HEK293 (cell line): ENCODE data around the gene BMPR1A.

ENCODE experiments used
- CTCF ChIA-PET: fragments of 350-600 bp; formaldehyde crosslinking; extraction: SDS; loops from one replicate; lab custom pipeline; 2021; ENCODE audit warnings: antibody characterized with exemption; lab: Yijun Ruan, JAX
- POLR2A ChIA-PET: fragments of 300-600 bp; formaldehyde crosslinking; extraction: SDS; loops from one replicate; lab custom pipeline; 2020; ENCODE audit warnings: antibody characterized with exemption, inconsistent platforms; lab: Yijun Ruan, JAX
- H3K27ac ChIP-seq: fragments of 200-500 bp; sonication (Bioruptor generic); 2 replicates; pipeline ENCODE4 v1.5.1; 2014; ENCODE audit warnings: low read depth, low read length, control low read depth, inconsistent platforms; ENCODE audit errors: extremely low read depth
- H3K36me3 ChIP-seq, 2 experiments: fragments of 200-500 bp in 1 of 2; sonication (Bioruptor generic) in 1 of 2; 1 replicate in 1 of 2; 2 replicates in 1 of 2; pipeline ENCODE4 v1.5.1; 2014 to 2017; ENCODE audit warnings: inconsistent platforms in 2 of 2, low read length in 2 of 2; ENCODE audit not compliant: control insufficient read depth in 2 of 2, insufficient read depth in 1 of 2
- H3K4me1 ChIP-seq: fragments of 200-500 bp; sonication (Bioruptor generic); 2 replicates; pipeline ENCODE4 v1.5.1; 2014; ENCODE audit warnings: mild to moderate bottlenecking, low read length, inconsistent platforms; ENCODE audit not compliant: control insufficient read depth, insufficient read depth
- H3K4me3 ChIP-seq: 2 replicates; pipeline ENCODE4 v1.5.1; 2011; ENCODE audit warnings: low read depth, mild to moderate bottlenecking, control low read depth, low read length, moderate library complexity
- H3K9me3 ChIP-seq: fragments of 200-500 bp; sonication (Bioruptor generic); 2 replicates; pipeline ENCODE4 v1.5.1; 2014; ENCODE audit warnings: low read depth, low read length, inconsistent platforms; ENCODE audit not compliant: control insufficient read depth, insufficient read depth
- GFI1B ChIP-seq: fragments of 450-650 bp; formaldehyde crosslinking; IDR thresholded peaks from 2 replicates; pipeline ENCODE4 v1.5.1; 2016; ENCODE audit warnings: missing biosample characterization, missing genetic modification characterization
- GLIS2 ChIP-seq: fragments of 450-650 bp; formaldehyde crosslinking; IDR thresholded peaks from 2 replicates; pipeline ENCODE4 v1.5.1; 2016; ENCODE audit warnings: missing biosample characterization, missing genetic modification characterization
- MZF1 ChIP-seq: fragments of 450-650 bp; formaldehyde crosslinking; IDR thresholded peaks from 2 replicates; pipeline ENCODE4 v1.5.1; 2017; ENCODE audit warnings: missing biosample characterization, missing genetic modification characterization, borderline replicate concordance
- SP3 ChIP-seq: fragments of 450-650 bp; formaldehyde crosslinking; IDR thresholded peaks from 2 replicates; pipeline ENCODE4 v1.5.1; 2016; ENCODE audit warnings: missing biosample characterization, missing genetic modification characterization
- ZFHX2 ChIP-seq: fragments of 450-650 bp; formaldehyde crosslinking; conservative IDR thresholded peaks from 2 replicates; pipeline ENCODE4 v1.5.1; 2016; ENCODE audit warnings: missing biosample characterization, missing genetic modification characterization
- ZNF112 ChIP-seq: fragments of 450-650 bp; formaldehyde crosslinking; IDR thresholded peaks from 2 replicates; pipeline ENCODE4 v1.5.0; 2017; ENCODE audit warnings: missing biosample characterization, missing genetic modification characterization
- ZNF121 ChIP-seq: fragments of 450-650 bp; formaldehyde crosslinking; IDR thresholded peaks from 2 replicates; pipeline ENCODE4 v1.5.1; 2016; ENCODE audit warnings: missing biosample characterization, missing genetic modification characterization
- ZNF132 ChIP-seq: fragments of 450-650 bp; formaldehyde crosslinking; IDR thresholded peaks from 2 replicates; pipeline ENCODE4 v1.5.1; 2017; ENCODE audit warnings: missing biosample characterization, missing genetic modification characterization, borderline replicate concordance
- ZNF26 ChIP-seq: fragments of 450-650 bp; formaldehyde crosslinking; IDR thresholded peaks from 2 replicates; pipeline ENCODE4 v1.5.1; 2016; ENCODE audit warnings: missing biosample characterization, missing genetic modification characterization
- ZNF341 ChIP-seq: fragments of 450-650 bp; formaldehyde crosslinking; IDR thresholded peaks from 2 replicates; pipeline ENCODE4; 2016; ENCODE audit warnings: low read depth, missing biosample characterization, missing genetic modification characterization
- ZNF510 ChIP-seq: fragments of 450-650 bp; formaldehyde crosslinking; IDR thresholded peaks from 2 replicates; pipeline ENCODE4 v1.5.1; 2018; ENCODE audit warnings: mild to moderate bottlenecking, missing genetic modification characterization, missing biosample characterization; ENCODE audit not compliant: insufficient replicate concordance
- ZNF529 ChIP-seq: fragments of 450-650 bp; formaldehyde crosslinking; IDR thresholded peaks from 2 replicates; pipeline ENCODE4 v1.5.1; 2017; ENCODE audit warnings: missing genetic modification characterization, missing biosample characterization; ENCODE audit not compliant: insufficient replicate concordance
- ZNF548 ChIP-seq: fragments of 450-650 bp; formaldehyde crosslinking; IDR thresholded peaks from 2 replicates; pipeline ENCODE4 v1.5.1; 2016; ENCODE audit warnings: missing biosample characterization, missing genetic modification characterization
- ZNF549 ChIP-seq: fragments of 450-650 bp; IDR thresholded peaks from 2 replicates; pipeline ENCODE4 v1.5.1; 2018; ENCODE audit warnings: missing biosample characterization, missing genetic modification characterization, mild to moderate bottlenecking, inconsistent platforms, moderate library complexity
- ZNF596 ChIP-seq: fragments of 450-650 bp; IDR thresholded peaks from 2 replicates; pipeline ENCODE4 v1.5.0; 2018; ENCODE audit warnings: missing biosample characterization, mild to moderate bottlenecking, missing genetic modification characterization, moderate library complexity
- ZNF670 ChIP-seq: fragments of 450-650 bp; formaldehyde crosslinking; IDR thresholded peaks from 2 replicates; pipeline ENCODE4 v1.5.1; 2016; ENCODE audit warnings: missing biosample characterization, missing genetic modification characterization, low read depth
- ZNF843 ChIP-seq: fragments of 450-650 bp; formaldehyde crosslinking; IDR thresholded peaks from 2 replicates; pipeline ENCODE4 v1.5.1; 2016; ENCODE audit warnings: missing biosample characterization, missing genetic modification characterization
- TF ChIP-seq, protein P1 (sequence below): fragments of 450-650 bp; formaldehyde crosslinking; conservative IDR thresholded peaks from 2 replicates; pipeline ENCODE4 v1.5.1; 2016; ENCODE audit warnings: low read depth, missing biosample characterization, missing genetic modification characterization
- TF ChIP-seq, protein P2 (sequence below): fragments of 450-650 bp; formaldehyde crosslinking; IDR thresholded peaks from 2 replicates; pipeline ENCODE4 v1.5.1; 2016; ENCODE audit warnings: missing biosample characterization, missing genetic modification characterization

Gene BMPR1A

GRCh38 chr10:86970162-86970981 is 214.0 kb downstream of the BMPR1A start:
- peaks cover 2% of the 10 kb centered on the region; the same call in 1 of the 2 replicates for H3K4me1 ChIP-seq
- TF ChIP-seq ZNF548 (no peak), ZNF670 (tag by site-specific recombination) (no peak), ZNF26 (no peak), ZNF596 (tag by site-specific recombination) (no peak), ZNF132 (tag by site-specific recombination) (no peak), SP3 (tag by site-specific recombination) (0 out of 2 replicates have a peak, but pooled peaks have one; percentile 16), ZFHX2 (tag by site-specific recombination) (0 out of 2 replicates have a peak, but pooled peaks have one; percentile 7), ZNF341 (tag by site-specific recombination) (no peak), GFI1B (tag by site-specific recombination) (no peak), ZNF843 (tag by site-specific recombination) (no peak), ZNF549 (tag by site-specific recombination) (no peak)
- H3K9me3 ChIP-seq: no peaks in the 10 kb centered on the region
- H3K27ac ChIP-seq: peak overlapping the region; percentile 62; the same call in 1 of the 2 replicates
- H3K4me3 ChIP-seq: peak overlapping the region; percentile 42
- POLR2A ChIA-PET: interaction anchor here (1.4 kb wide), 1 partner anchor 10 kb away, joined by 4 read pairs; no protein-coding TSS in a partner anchor
- no peaks in the 10 kb centered on the region for H3K36me3 ChIP-seq
- CTCF ChIA-PET: interaction anchor here (0.6 to 2.2 kb wide), 4 partner anchors 11 to 284 kb away, joined by 3 to 14 read pairs (median 3); no protein-coding TSS in a partner anchor

DNA sequence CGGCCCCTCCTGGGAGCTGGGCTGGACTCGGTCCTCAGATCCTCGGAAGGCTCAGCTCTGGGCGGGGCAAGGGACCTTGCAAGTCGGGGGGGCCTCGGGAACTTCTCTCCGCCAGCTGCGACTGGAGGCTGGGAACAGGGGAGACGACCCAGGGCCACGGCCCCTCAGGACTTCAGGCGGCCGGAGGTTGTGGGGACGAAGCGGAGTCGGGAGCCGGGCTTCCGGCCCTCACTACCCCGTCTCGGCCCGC is 214.5 kb downstream of the BMPR1A start:
- no peaks in the 10 kb centered on the region for H3K36me3 ChIP-seq
- TF ChIP-seq, protein P1, sequence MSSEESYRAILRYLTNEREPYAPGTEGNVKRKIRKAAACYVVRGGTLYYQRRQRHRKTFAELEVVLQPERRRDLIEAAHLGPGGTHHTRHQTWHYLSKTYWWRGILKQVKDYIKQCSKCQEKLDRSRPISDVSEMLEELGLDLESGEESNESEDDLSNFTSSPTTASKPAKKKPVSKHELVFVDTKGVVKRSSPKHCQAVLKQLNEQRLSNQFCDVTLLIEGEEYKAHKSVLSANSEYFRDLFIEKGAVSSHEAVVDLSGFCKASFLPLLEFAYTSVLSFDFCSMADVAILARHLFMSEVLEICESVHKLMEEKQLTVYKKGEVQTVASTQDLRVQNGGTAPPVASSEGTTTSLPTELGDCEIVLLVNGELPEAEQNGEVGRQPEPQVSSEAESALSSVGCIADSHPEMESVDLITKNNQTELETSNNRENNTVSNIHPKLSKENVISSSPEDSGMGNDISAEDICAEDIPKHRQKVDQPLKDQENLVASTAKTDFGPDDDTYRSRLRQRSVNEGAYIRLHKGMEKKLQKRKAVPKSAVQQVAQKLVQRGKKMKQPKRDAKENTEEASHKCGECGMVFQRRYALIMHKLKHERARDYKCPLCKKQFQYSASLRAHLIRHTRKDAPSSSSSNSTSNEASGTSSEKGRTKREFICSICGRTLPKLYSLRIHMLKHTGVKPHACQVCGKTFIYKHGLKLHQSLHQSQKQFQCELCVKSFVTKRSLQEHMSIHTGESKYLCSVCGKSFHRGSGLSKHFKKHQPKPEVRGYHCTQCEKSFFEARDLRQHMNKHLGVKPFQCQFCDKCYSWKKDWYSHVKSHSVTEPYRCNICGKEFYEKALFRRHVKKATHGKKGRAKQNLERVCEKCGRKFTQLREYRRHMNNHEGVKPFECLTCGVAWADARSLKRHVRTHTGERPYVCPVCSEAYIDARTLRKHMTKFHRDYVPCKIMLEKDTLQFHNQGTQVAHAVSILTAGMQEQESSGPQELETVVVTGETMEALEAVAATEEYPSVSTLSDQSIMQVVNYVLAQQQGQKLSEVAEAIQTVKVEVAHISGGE (tag by site-specific recombination): no peak
- TF ChIP-seq ZNF121 (tag by site-specific recombination) (no peak), GLIS2 (tag by site-specific recombination) (no peak), ZNF112 (no peak), MZF1 (no peak), ZNF510 (tag by site-specific recombination) (no peak), ZNF529 (tag by site-specific recombination) (no peak)
- TF ChIP-seq, protein P2, sequence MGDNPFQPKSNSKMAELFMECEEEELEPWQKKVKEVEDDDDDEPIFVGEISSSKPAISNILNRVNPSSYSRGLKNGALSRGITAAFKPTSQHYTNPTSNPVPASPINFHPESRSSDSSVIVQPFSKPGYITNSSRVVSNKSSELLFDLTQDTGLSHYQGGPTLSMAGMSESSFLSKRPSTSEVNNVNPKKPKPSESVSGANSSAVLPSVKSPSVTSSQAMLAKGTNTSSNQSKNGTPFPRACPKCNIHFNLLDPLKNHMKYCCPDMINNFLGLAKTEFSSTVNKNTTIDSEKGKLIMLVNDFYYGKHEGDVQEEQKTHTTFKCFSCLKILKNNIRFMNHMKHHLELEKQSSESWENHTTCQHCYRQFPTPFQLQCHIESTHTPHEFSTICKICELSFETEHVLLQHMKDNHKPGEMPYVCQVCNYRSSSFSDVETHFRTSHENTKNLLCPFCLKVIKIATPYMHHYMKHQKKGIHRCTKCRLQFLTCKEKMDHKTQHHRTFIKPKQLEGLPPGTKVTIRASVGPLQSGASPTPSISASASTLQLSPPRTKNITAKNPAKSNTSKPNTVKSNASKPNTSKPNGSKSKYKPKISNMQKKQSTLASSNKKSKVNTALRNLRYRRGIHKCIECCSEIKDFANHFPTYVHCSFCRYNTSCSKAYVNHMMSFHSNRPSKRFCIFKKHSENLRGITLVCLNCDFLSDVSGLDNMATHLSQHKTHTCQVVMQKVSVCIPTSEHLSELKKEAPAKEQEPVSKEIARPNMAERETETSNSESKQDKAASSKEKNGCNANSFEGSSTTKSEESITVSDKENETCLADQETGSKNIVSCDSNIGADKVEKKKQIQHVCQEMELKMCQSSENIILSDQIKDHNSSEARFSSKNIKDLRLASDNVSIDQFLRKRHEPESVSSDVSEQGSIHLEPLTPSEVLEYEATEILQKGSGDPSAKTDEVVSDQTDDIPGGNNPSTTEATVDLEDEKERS (tag by site-specific recombination): no peak
- TF ChIP-seq, all 188 proteins: peak for 0
- Histone ChIP-seq H3K4me1 (peaks cover 2% of the 10 kb centered on the region; the same call in 1 of the 2 replicates), H3K9me3 (no peaks in the 10 kb centered on the region), H3K27ac (peak overlapping the region; percentile 62; the same call in 1 of the 2 replicates), H3K4me3 (peak overlapping the region; percentile 42)
- ChIA-PET POLR2A (no interaction called here), CTCF (no interaction called here)
